ENCODE results near the gene ANKZF1. TPM values are rescaled to one million over a fixed set of nuclear protein-coding genes. Genes with fewer than 3 reads are reported as not detected.

Gene ANKZF1
- total and polyA plus RNA-seq, 4 donors = 12.9 to 101 (median 38.7) TPM

GRCh38 chr2:219279151-219279915 lies 49.7 kb downstream of the ANKZF1 start, which contains the start of gene DNAJB2:
DNAJB2 (plus strand) TSS chr2:219279366; CDS start chr2:219279834, 468 bp downstream.
- DNase-seq (peak; percentile 100), ATAC-seq (ENCODE audit: low FRiP score) (peak; percentile 97)
- intact Hi-C loops (cut with DNase I) = loop anchor here (1.0 to 2.0 kb wide), 3 partner anchors 10 to 50 kb away; partner anchors contain the start of genes ANKZF1 (in 1 of the 2), ATG9A (in 1 of the 2), TUBA4A (in 1 of the 2) and TUBA4B (in 1 of the 2)
- Histone ChIP-seq H3K4me1 (ENCODE audit: control insufficient read depth in 1 of 2, insufficient read depth in 2 of 2, low read length in 2 of 2) (peaks cover 0 to 4% of the 10 kb centered on the region in 2 donors), H3K27me3 (ENCODE audit: control insufficient read depth in 1 of 2, insufficient read depth in 2 of 2, low read length in 1 of 2) (no peaks in the 10 kb centered on the region), H3K36me3 (ENCODE audit: control insufficient read depth in 1 of 2, insufficient read depth in 2 of 2, low read length in 1 of 2) (peaks cover 0 to 3% of the 10 kb centered on the region in 2 donors), H3K4me3 (ENCODE audit: low read length in 2 of 2) (peak within 1 kb of the TSS; percentile 45 to 46), H3K9me3 (ENCODE audit: control insufficient read depth, low read length) (no peaks in the 10 kb centered on the region), H3K27ac (ENCODE audit: low read depth in 1 of 2, low read length in 2 of 2) (peak within 1 kb of the TSS; percentile 53 to 76)
- WGBS, 2 donors = 0 to 1% methylated on average over 48 to 65 of the region's 65 CpGs

- Histone ChIP-seq H3K4me1 (ENCODE audit: control insufficient read depth in 1 of 2, insufficient read depth in 2 of 2, low read length in 2 of 2) (peaks cover 0 to 4% of the 10 kb centered on the region in 2 donors), H3K27ac (ENCODE audit: low read depth in 1 of 2, low read length in 2 of 2) (peak overlapping the region in 1 of 2 donors; percentile 46), H3K4me3 (ENCODE audit: low read length in 2 of 2) (peak overlapping the region; percentile 45 to 46), H3K9me3 (ENCODE audit: control insufficient read depth, low read length) (no peaks in the 10 kb centered on the region), H3K27me3 (ENCODE audit: control insufficient read depth in 1 of 2, insufficient read depth in 2 of 2, low read length in 1 of 2) (no peaks in the 10 kb centered on the region), H3K36me3 (ENCODE audit: control insufficient read depth in 1 of 2, insufficient read depth in 2 of 2, low read length in 1 of 2) (peaks cover 0 to 6% of the 10 kb centered on the region in 2 donors)
- 29 to 30% methylated on average over 12 of the region's 12 CpGs for WGBS, 2 donors
- ATAC-seq (ENCODE audit: low FRiP score) = no peak
- intact Hi-C loops (cut with DNase I) = loop anchor here (1.0 to 2.0 kb wide), 3 partner anchors 9 to 51 kb away; partner anchors contain the start of genes ANKZF1 (in 1 of the 2), ATG9A (in 1 of the 2), TUBA4A (in 1 of the 2) and TUBA4B (in 1 of the 2)
- DNase-seq = peak in 1 of 2 donors; percentile 68
Observed at GRCh38 chr2:219279916-219280516, 50.4 kb downstream of the ANKZF1 start.

- Histone ChIP-seq H3K27me3 (ENCODE audit: control insufficient read depth in 1 of 2, insufficient read depth in 2 of 2, low read length in 1 of 2) (no peaks in the 10 kb centered on the region), H3K27ac (ENCODE audit: low read depth in 1 of 2, low read length in 2 of 2) (no peak overlapping the region), H3K4me3 (ENCODE audit: low read length in 2 of 2) (no peak overlapping the region), H3K4me1 (ENCODE audit: control insufficient read depth in 1 of 2, insufficient read depth in 2 of 2, low read length in 2 of 2) (peaks cover 0 to 4% of the 10 kb centered on the region in 2 donors), H3K9me3 (ENCODE audit: control insufficient read depth, low read length) (no peaks in the 10 kb centered on the region), H3K36me3 (ENCODE audit: control insufficient read depth in 1 of 2, insufficient read depth in 2 of 2, low read length in 1 of 2) (peaks cover 0 to 8% of the 10 kb centered on the region in 2 donors)
- no peak for ATAC-seq (ENCODE audit: low FRiP score)
- peak in 1 of 2 donors; percentile 25 for DNase-seq
- WGBS, 2 donors = 87 to 89% methylated on average over 4 of the region's 4 CpGs
- intact Hi-C loops (cut with DNase I) = no loop called here
Observed at GRCh38 chr2:219280651-219281050, 51.0 kb downstream of the ANKZF1 start.

GRCh38 chr2:219281588-219281987 lies 52.0 kb downstream of the ANKZF1 start:
- WGBS, 2 donors = 82 to 83% methylated on average over 8 of the region's 8 CpGs
- H3K27ac ChIP-seq (ENCODE audit: low read depth in 1 of 2, low read length in 2 of 2) = no peak overlapping the region
- H3K4me1 ChIP-seq (ENCODE audit: control insufficient read depth in 1 of 2, insufficient read depth in 2 of 2, low read length in 2 of 2) = peaks cover 0 to 4% of the 10 kb centered on the region in 2 donors
- H3K27me3 ChIP-seq (ENCODE audit: control insufficient read depth in 1 of 2, insufficient read depth in 2 of 2, low read length in 1 of 2) = no peaks in the 10 kb centered on the region
- ATAC-seq (ENCODE audit: low FRiP score) (no peak), DNase-seq (no peak)
- H3K36me3 ChIP-seq (ENCODE audit: control insufficient read depth in 1 of 2, insufficient read depth in 2 of 2, low read length in 1 of 2) = peaks cover 0 to 8% of the 10 kb centered on the region in 2 donors
- H3K4me3 ChIP-seq (ENCODE audit: low read length in 2 of 2) = no peak overlapping the region
- H3K9me3 ChIP-seq (ENCODE audit: control insufficient read depth, low read length) = no peaks in the 10 kb centered on the region
- intact Hi-C loops (cut with DNase I) = no loop called here

- no peak for DNase-seq
- intact Hi-C loops (cut with DNase I) = no loop called here
- Histone ChIP-seq H3K4me3 (ENCODE audit: low read length in 2 of 2) (no peak overlapping the region), H3K4me1 (ENCODE audit: control insufficient read depth in 1 of 2, insufficient read depth in 2 of 2, low read length in 2 of 2) (peaks cover 0 to 4% of the 10 kb centered on the region in 2 donors), H3K27ac (ENCODE audit: low read depth in 1 of 2, low read length in 2 of 2) (no peak overlapping the region), H3K27me3 (ENCODE audit: control insufficient read depth in 1 of 2, insufficient read depth in 2 of 2, low read length in 1 of 2) (no peaks in the 10 kb centered on the region), H3K36me3 (ENCODE audit: control insufficient read depth in 1 of 2, insufficient read depth in 2 of 2, low read length in 1 of 2) (peaks cover 0 to 8% of the 10 kb centered on the region in 2 donors), H3K9me3 (ENCODE audit: control insufficient read depth, low read length) (no peaks in the 10 kb centered on the region)
- WGBS, 2 donors = 88 to 89% methylated on average over 5 of the region's 5 CpGs
- ATAC-seq (ENCODE audit: low FRiP score) = no peak
Observed at GRCh38 chr2:219282375-219282774, 52.8 kb downstream of the ANKZF1 start.

GRCh38 chr2:219282943-219283581 lies 53.5 kb downstream of the ANKZF1 start:
- peaks cover 0 to 2% of the 10 kb centered on the region in 2 donors for H3K4me1 ChIP-seq (ENCODE audit: control insufficient read depth in 1 of 2, insufficient read depth in 2 of 2, low read length in 2 of 2)

GRCh38 chr2:219284501-219285372 lies 55.1 kb downstream of the ANKZF1 start:
- no peak for ATAC-seq (ENCODE audit: low FRiP score)
- Histone ChIP-seq H3K9me3 (ENCODE audit: control insufficient read depth, low read length) (no peaks in the 10 kb centered on the region), H3K27ac (ENCODE audit: low read depth in 1 of 2, low read length in 2 of 2) (no peak overlapping the region), H3K27me3 (ENCODE audit: control insufficient read depth in 1 of 2, insufficient read depth in 2 of 2, low read length in 1 of 2) (no peaks in the 10 kb centered on the region), H3K4me3 (ENCODE audit: low read length in 2 of 2) (no peak overlapping the region), H3K36me3 (ENCODE audit: control insufficient read depth in 1 of 2, insufficient read depth in 2 of 2, low read length in 1 of 2) (peaks cover 0 to 8% of the 10 kb centered on the region in 2 donors), H3K4me1 (ENCODE audit: control insufficient read depth in 1 of 2, insufficient read depth in 2 of 2, low read length in 2 of 2) (no peaks in the 10 kb centered on the region)
- peak in 1 of 2 donors; percentile 57 for DNase-seq
- 84 to 87% methylated on average over 16 of the region's 16 CpGs for WGBS, 2 donors
- intact Hi-C loops (cut with DNase I) = no loop called here

More at GRCh38 chr2:219282943-219283581, 53.5 kb downstream of the ANKZF1 start:
- H3K36me3 ChIP-seq (ENCODE audit: control insufficient read depth in 1 of 2, insufficient read depth in 2 of 2, low read length in 1 of 2) = peaks cover 0 to 8% of the 10 kb centered on the region in 2 donors
- DNase-seq = no peak
- no peaks in the 10 kb centered on the region for H3K27me3 ChIP-seq (ENCODE audit: control insufficient read depth in 1 of 2, insufficient read depth in 2 of 2, low read length in 1 of 2)
- no peaks in the 10 kb centered on the region for H3K9me3 ChIP-seq (ENCODE audit: control insufficient read depth, low read length)
- H3K27ac ChIP-seq (ENCODE audit: low read depth in 1 of 2, low read length in 2 of 2) = no peak overlapping the region
- no peak overlapping the region for H3K4me3 ChIP-seq (ENCODE audit: low read length in 2 of 2)
- WGBS, 2 donors = 88 to 89% methylated on average over 17 of the region's 17 CpGs
- ATAC-seq (ENCODE audit: low FRiP score) = no peak
- intact Hi-C loops (cut with DNase I) = no loop called here

GRCh38 chr2:219285373-219285735 lies 55.7 kb downstream of the ANKZF1 start:
- intact Hi-C loops (cut with DNase I) = no loop called here
- no peak overlapping the region for H3K27ac ChIP-seq (ENCODE audit: low read depth in 1 of 2, low read length in 2 of 2)
- peaks cover 0 to 8% of the 10 kb centered on the region in 2 donors for H3K36me3 ChIP-seq (ENCODE audit: control insufficient read depth in 1 of 2, insufficient read depth in 2 of 2, low read length in 1 of 2)
- DNase-seq = no peak
- ATAC-seq (ENCODE audit: low FRiP score) = no peak
- H3K4me1 ChIP-seq (ENCODE audit: control insufficient read depth in 1 of 2, insufficient read depth in 2 of 2, low read length in 2 of 2) = no peaks in the 10 kb centered on the region
- WGBS, 2 donors = 85 to 87% methylated on average over 12 of the region's 12 CpGs
- H3K27me3 ChIP-seq (ENCODE audit: control insufficient read depth in 1 of 2, insufficient read depth in 2 of 2, low read length in 1 of 2) = no peaks in the 10 kb centered on the region
- no peaks in the 10 kb centered on the region for H3K9me3 ChIP-seq (ENCODE audit: control insufficient read depth, low read length)
- no peak overlapping the region for H3K4me3 ChIP-seq (ENCODE audit: low read length in 2 of 2)
